ENCODE results near the gene ADARB1.

DNA sequence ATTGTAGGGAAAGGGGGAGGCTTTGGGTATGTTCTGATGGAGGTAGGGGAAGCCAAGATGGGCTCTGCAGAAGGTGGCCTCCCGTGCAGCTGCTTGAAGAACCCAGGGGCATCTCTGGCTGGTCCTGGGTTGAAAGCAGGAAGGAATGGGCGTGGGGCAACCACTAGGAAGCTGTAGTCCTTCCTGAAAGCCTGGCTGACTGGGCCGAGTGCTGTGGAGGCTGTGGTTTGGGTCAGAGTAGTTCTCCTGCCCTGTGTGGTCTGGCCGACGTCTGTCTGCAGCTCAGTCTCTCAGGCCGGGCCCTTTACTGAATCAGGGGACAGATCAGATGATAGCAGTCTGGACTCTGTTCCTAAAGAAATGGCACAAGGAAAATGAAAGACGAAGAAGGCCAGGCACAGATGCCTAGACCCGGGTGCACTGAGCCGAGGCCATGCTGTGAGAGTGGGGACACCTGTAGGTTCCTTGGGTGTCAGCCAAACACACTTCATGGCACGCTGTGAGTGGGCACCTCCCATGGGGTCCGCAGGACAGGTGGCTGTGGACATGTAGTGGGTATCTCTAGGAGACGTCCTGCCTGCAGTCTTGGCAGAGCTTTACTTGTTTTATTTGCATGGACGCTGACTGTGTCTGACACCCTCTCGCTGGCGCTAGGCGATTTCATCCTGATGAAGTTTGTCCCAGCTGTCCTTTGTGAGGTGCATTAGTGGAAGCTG, 126.4 kb downstream of the ADARB1 start:
- TF ChIP-seq, protein P1, sequence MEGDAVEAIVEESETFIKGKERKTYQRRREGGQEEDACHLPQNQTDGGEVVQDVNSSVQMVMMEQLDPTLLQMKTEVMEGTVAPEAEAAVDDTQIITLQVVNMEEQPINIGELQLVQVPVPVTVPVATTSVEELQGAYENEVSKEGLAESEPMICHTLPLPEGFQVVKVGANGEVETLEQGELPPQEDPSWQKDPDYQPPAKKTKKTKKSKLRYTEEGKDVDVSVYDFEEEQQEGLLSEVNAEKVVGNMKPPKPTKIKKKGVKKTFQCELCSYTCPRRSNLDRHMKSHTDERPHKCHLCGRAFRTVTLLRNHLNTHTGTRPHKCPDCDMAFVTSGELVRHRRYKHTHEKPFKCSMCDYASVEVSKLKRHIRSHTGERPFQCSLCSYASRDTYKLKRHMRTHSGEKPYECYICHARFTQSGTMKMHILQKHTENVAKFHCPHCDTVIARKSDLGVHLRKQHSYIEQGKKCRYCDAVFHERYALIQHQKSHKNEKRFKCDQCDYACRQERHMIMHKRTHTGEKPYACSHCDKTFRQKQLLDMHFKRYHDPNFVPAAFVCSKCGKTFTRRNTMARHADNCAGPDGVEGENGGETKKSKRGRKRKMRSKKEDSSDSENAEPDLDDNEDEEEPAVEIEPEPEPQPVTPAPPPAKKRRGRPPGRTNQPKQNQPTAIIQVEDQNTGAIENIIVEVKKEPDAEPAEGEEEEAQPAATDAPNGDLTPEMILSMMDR (conservative IDR thresholded peaks at IDR 0.05; ENCODE audit: low read depth, low read length): no peak
- TF ChIP-seq EZH2phosphoT487 (IDR thresholded peaks at IDR 0.05; ENCODE audit: borderline replicate concordance, low read length) (no peak), EZH2 (IDR thresholded peaks at IDR 0.05; ENCODE audit: low read length, unreplicated experiment) (no peak)

Data from PC-3 (cell line).